ENCODE data around the gene MBD3L5.
"Not testable (repeated sequence)": the region's sequence is repeated elsewhere in the genome, so short reads cannot be mapped to it uniquely, and the experiment has no call there.

MBD3L5 gene

GRCh38 chr19:7006135-7006704, 24.2 kb upstream of the MBD3L5 start:
- peaks cover 15% of the 10 kb centered on the region for H3K27me3 Mint-ChIP-seq (ENCODE audit: low read depth)
- H3K4me1 Mint-ChIP-seq, result no peaks in the 10 kb centered on the region
- no peak overlapping the region for H3K27ac Mint-ChIP-seq
- no peak overlapping the region for H3K4me3 Mint-ChIP-seq
- no peak for TF ChIP-seq CTCF (IDR thresholded peaks at IDR 0.05; ENCODE audit: unreplicated experiment in 3 of 3)
- peaks cover 12% of the 10 kb centered on the region for H3K9me3 Mint-ChIP-seq
- H3K36me3 Mint-ChIP-seq (ENCODE audit: low read depth), result no peaks in the 10 kb centered on the region

- Mint-ChIP-seq H3K4me1 (no peaks in the 10 kb centered on the region), H3K27me3 (ENCODE audit: low read depth) (peaks cover 10% of the 10 kb centered on the region), H3K4me3 (no peak overlapping the region), H3K27ac (no peak overlapping the region), H3K36me3 (ENCODE audit: low read depth) (no peaks in the 10 kb centered on the region), H3K9me3 (peaks cover 12% of the 10 kb centered on the region)
- TF ChIP-seq CTCF (IDR thresholded peaks at IDR 0.05; ENCODE audit: unreplicated experiment in 3 of 3), result no peak
These were observed 22.5 kb upstream of the MBD3L5 start for GRCh38 chr19:7007859-7008258.

GRCh38 chr19:7010722-7011593, 19.4 kb upstream of the MBD3L5 start:
- Mint-ChIP-seq H3K36me3 (ENCODE audit: low read depth) (no peaks in the 10 kb centered on the region), H3K9me3 (peaks cover 18% of the 10 kb centered on the region), H3K27me3 (ENCODE audit: low read depth) (peaks cover 10% of the 10 kb centered on the region), H3K4me1 (no peaks in the 10 kb centered on the region), H3K27ac (no peak overlapping the region), H3K4me3 (no peak overlapping the region)
- no peak for TF ChIP-seq CTCF (IDR thresholded peaks at IDR 0.05; ENCODE audit: unreplicated experiment in 3 of 3)

GRCh38 chr19:7013678-7014077, 16.7 kb upstream of the MBD3L5 start:
- Mint-ChIP-seq H3K27me3 (ENCODE audit: low read depth) (peaks cover 5% of the 10 kb centered on the region), H3K4me3 (no peak overlapping the region), H3K9me3 (peaks cover 11% of the 10 kb centered on the region), H3K27ac (no peak overlapping the region), H3K36me3 (ENCODE audit: low read depth) (no peaks in the 10 kb centered on the region), H3K4me1 (no peaks in the 10 kb centered on the region)
- TF ChIP-seq CTCF (IDR thresholded peaks at IDR 0.05; ENCODE audit: unreplicated experiment in 3 of 3), result no peak

- no peak for TF ChIP-seq CTCF (IDR thresholded peaks at IDR 0.05; ENCODE audit: unreplicated experiment in 3 of 3)
- Mint-ChIP-seq H3K4me3 (no peak overlapping the region), H3K27me3 (ENCODE audit: low read depth) (no peaks in the 10 kb centered on the region), H3K9me3 (peaks cover 4% of the 10 kb centered on the region), H3K36me3 (ENCODE audit: low read depth) (no peaks in the 10 kb centered on the region), H3K27ac (no peak overlapping the region), H3K4me1 (no peaks in the 10 kb centered on the region)
These were observed 11.6 kb upstream of the MBD3L5 start for GRCh38 chr19:7018828-7019227.

- not testable (repeated sequence) for H3K36me3 Mint-ChIP-seq (ENCODE audit: low read depth); H3K27ac Mint-ChIP-seq; H3K9me3 Mint-ChIP-seq; H3K4me3 Mint-ChIP-seq; H3K27me3 Mint-ChIP-seq (ENCODE audit: low read depth); H3K4me1 Mint-ChIP-seq
These were observed 9.0 kb upstream of the MBD3L5 start, which contains the start of gene MBD3L2B for GRCh38 chr19:7021331-7021730. TSS of gene MBD3L2B (minus strand) at chr19:7021431. CDS start at chr19:7021397, 34 bp downstream.

- H3K4me3 Mint-ChIP-seq; H3K27ac Mint-ChIP-seq; H3K4me1 Mint-ChIP-seq; H3K27me3 Mint-ChIP-seq (ENCODE audit: low read depth); H3K9me3 Mint-ChIP-seq; H3K36me3 Mint-ChIP-seq (ENCODE audit: low read depth): not testable (repeated sequence)
These were observed 1.6 kb upstream of the MBD3L5 start for GRCh38 chr19:7028790-7029189.

- not testable (repeated sequence) for H3K9me3 Mint-ChIP-seq; H3K27me3 Mint-ChIP-seq (ENCODE audit: low read depth); H3K27ac Mint-ChIP-seq; H3K4me3 Mint-ChIP-seq; H3K4me1 Mint-ChIP-seq; H3K36me3 Mint-ChIP-seq (ENCODE audit: low read depth)
These were observed 9.7 kb downstream of the MBD3L5 start, which contains the start of gene MBD3L4 for GRCh38 chr19:7040079-7040478. TSS of gene MBD3L4 (minus strand) at chr19:7040179. CDS start at chr19:7040144, 35 bp downstream.

GRCh38 chr19:7041563-7041962, 11.2 kb downstream of the MBD3L5 start:
- not testable (repeated sequence) for H3K36me3 Mint-ChIP-seq (ENCODE audit: low read depth); H3K9me3 Mint-ChIP-seq; H3K27ac Mint-ChIP-seq; H3K27me3 Mint-ChIP-seq (ENCODE audit: low read depth); H3K4me3 Mint-ChIP-seq; H3K4me1 Mint-ChIP-seq

Measured in nephron (organoid).